Body of pancreas (tissue), 4 donors: ENCODE data around the gene WDR55. TPM values are rescaled to one million over a fixed set of nuclear protein-coding genes. Genes with fewer than 3 reads are reported as not detected.
A peak's percentile ranks its signal among the peaks of the same experiment; 100 is the strongest.
"Not testable (repeated sequence)": the region's sequence is repeated elsewhere in the genome, so short reads cannot be mapped to it uniquely, and the experiment has no call there.

Experiments used
- ATAC-seq: fragments of 150-250 bp; one replicate; pipeline ENCODE4 v1.9.1; 2016
- DNase-seq, 4 donors: peaks; one replicate each; pipeline ENCODE4 v3.0.0-alpha.2; 2019
- H3K27ac ChIP-seq, 4 donors: fragments of 200-600 bp; sonication (generic); 1 replicate in 3 of 4; 2 replicates in 1 of 4; pipeline versions ENCODE4 v1.5.1 to v1.6.1; 2016 to 2019; ENCODE audit warnings: mild to moderate bottlenecking in 1 of 4, mixed read lengths in 1 of 4, moderate library complexity in 1 of 4
- H3K27me3 ChIP-seq, 2 donors: fragments of 200-600 bp; sonication (generic); one replicate each; pipeline ENCODE4 v1.6.0; 2016; ENCODE audit warnings: mild to moderate bottlenecking in 1 of 2
- H3K36me3 ChIP-seq, 2 donors: fragments of 200-600 bp; sonication (generic); replicated peaks in 1 of 2; 2 replicates each; pipeline ENCODE4 v1.5.1; 2016; ENCODE audit warnings: low read depth in 2 of 2; ENCODE audit not compliant: insufficient read depth in 1 of 2
- H3K4me1 ChIP-seq: fragments of 200-600 bp; sonication (generic); one replicate; pipeline ENCODE4 v1.6.0; 2016
- H3K4me3 ChIP-seq, 2 donors: fragments of 200-600 bp; sonication (generic); 1 replicate in 1 of 2; 2 replicates in 1 of 2; pipeline ENCODE4 v1.5.1; 2016 to 2019
- H3K9me3 ChIP-seq, 3 donors: fragments of 200-600 bp; sonication (generic); 1 replicate in 2 of 3; 2 replicates in 1 of 3; pipeline ENCODE4 v1.5.1; 2016
- POLR2A ChIP-seq, 3 donors: fragments of 450-650 bp; IDR thresholded peaks; one replicate each; pipeline ENCODE4 v1.6.1; 2016; ENCODE audit warnings: antibody characterized with exemption in 3 of 3, mild to moderate bottlenecking in 2 of 3
- WGBS, 2 donors: methylation state at CpG; one replicate each; pipeline ENCODE4 v1.1.5; 2017; 5-methylcytosine and 5-hydroxymethylcytosine counted together
- intact Hi-C: fragments of 100-400 bp; cut with DNase I; formaldehyde crosslinking; loops from one replicate; pipeline ENCODE4 v1.15.1; 2023
- microRNA-seq, 2 donors: library from miRNA; unstranded; fragments of <30 nt; microRNA quantifications; one replicate each; pipeline ENCODE4, GENCODE V29; 2016; ENCODE audit warnings: borderline number of aligned reads in 2 of 2, borderline replicate concordance in 2 of 2
- small RNA-seq: library from RNA; depleted of rRNA; stranded (forward); fragments of <200 nt; gene quantifications from one replicate; pipeline ENCODE3, GENCODE V24; 2016
- total RNA-seq, 2 donors: library from RNA; depleted of rRNA; stranded (reverse); fragments of >200 nt; gene quantifications; one replicate each; pipeline ENCODE4 v1.1.0, GENCODE V29; 2016
- TF ChIP-seq, protein P1 (sequence below), 7 experiments: fragments of 450-650 bp in 4 of 7; fragments of 200-600 bp in 3 of 7; sonication (generic) in 3 of 7; IDR thresholded peaks; one replicate each; pipeline ENCODE4 v1.5.1; 2016 to 2019; ENCODE audit warnings: antibody characterized with exemption in 7 of 7

The WDR55 gene
- total RNA-seq, 2 donors from 2014 or later: 14.5 to 16.1 TPM

DNA sequence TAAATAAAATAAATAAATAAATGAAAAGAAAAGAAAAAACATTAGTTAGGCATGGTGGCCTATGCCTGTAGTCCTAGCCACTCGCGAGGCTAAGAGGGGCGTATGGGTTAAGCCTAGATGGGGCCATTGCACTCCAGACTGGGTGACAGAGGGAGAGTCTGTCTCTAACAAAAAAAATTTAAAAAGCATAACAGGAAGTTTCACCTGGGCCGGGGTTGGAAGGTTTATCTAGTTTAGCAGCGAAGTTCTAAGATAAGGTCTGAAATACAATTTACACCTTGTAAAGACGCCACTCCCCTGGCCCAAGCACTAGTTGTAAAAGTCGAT lies 53.5 kb downstream of the WDR55 start:
- DNase-seq: no peak
- Histone ChIP-seq H3K36me3 (no peaks in the 10 kb centered on the region), H3K27ac (peak overlapping the region; percentile 2 to 68 (median 54)), H3K4me3 (no peak overlapping the region), H3K27me3 (no peaks in the 10 kb centered on the region), H3K4me1 (no peaks in the 10 kb centered on the region), H3K9me3 (no peaks in the 10 kb centered on the region)
- no peak for TF ChIP-seq POLR2A (IDR thresholded peaks at IDR 0.05)
- TF ChIP-seq, protein P1, sequence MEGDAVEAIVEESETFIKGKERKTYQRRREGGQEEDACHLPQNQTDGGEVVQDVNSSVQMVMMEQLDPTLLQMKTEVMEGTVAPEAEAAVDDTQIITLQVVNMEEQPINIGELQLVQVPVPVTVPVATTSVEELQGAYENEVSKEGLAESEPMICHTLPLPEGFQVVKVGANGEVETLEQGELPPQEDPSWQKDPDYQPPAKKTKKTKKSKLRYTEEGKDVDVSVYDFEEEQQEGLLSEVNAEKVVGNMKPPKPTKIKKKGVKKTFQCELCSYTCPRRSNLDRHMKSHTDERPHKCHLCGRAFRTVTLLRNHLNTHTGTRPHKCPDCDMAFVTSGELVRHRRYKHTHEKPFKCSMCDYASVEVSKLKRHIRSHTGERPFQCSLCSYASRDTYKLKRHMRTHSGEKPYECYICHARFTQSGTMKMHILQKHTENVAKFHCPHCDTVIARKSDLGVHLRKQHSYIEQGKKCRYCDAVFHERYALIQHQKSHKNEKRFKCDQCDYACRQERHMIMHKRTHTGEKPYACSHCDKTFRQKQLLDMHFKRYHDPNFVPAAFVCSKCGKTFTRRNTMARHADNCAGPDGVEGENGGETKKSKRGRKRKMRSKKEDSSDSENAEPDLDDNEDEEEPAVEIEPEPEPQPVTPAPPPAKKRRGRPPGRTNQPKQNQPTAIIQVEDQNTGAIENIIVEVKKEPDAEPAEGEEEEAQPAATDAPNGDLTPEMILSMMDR (IDR thresholded peaks at IDR 0.05): no peak
- ATAC-seq: no peak
- WGBS, 2 donors: 38 to 51% methylated on average over 7 of the region's 7 CpGs
- intact Hi-C loops: no loop called here

DNA sequence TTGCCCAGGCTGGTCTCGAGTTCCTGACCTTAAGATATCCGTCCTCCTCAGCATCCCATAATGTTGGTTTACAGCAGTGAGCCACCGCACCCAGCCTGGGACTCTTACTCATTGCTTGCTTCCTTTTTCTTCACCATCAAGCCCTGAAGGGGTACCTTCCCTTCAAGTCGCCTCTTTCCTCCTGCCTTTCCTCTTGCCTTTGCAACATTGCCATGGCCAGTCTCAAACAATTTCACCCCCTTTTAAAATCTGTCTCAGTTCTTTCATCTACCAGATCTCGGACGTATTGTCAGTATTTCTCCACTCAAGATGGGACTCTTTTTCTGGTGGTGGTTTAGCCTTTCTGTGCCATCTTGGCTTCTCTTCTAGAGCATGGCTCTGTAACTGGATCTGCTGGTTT lies 56.0 kb downstream of the WDR55 start:
- ATAC-seq, H3K36me3 ChIP-seq: not testable (repeated sequence)

DNA sequence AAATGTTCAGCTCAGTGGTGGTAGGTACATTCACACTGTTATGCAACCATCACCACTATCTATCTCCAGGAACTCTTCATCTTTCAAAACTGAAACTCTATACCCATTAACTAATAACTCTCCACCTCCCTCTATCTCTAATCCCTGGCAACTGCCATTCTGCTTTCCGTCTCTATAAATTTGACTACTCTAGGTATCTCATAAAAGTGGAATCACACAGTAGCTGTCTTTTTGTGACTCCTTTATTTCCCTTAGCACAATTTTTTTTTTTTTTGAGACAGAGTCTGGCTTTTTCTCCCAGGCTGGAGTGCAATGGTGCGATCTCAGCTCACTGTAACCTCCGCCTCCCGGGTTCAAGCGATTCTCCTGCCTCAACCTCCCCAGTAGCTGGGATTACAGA lies 56.7 kb downstream of the WDR55 start:
- ATAC-seq, H3K4me1 ChIP-seq, H3K36me3 ChIP-seq, H3K27me3 ChIP-seq, H3K9me3 ChIP-seq, H3K27ac ChIP-seq, DNase-seq, H3K4me3 ChIP-seq: not testable (repeated sequence)
- intact Hi-C loops: loop anchor here (10.0 kb wide), 1 partner anchor 347 kb away; no protein-coding TSS in a partner anchor
- 46 to 68% methylated on average over 5 of the region's 5 CpGs for WGBS, 2 donors

More for the DNA sequence above, 56.0 kb downstream of the WDR55 start:
- H3K4me3 ChIP-seq, H3K9me3 ChIP-seq, DNase-seq, H3K27me3 ChIP-seq, H3K27ac ChIP-seq, H3K4me1 ChIP-seq: not testable (repeated sequence)
- WGBS, 2 donors: 43 to 54% methylated on average over 6 of the region's 6 CpGs
- intact Hi-C loops: loop anchor here (10.0 kb wide), 1 partner anchor 346 kb away; no protein-coding TSS in a partner anchor

Small RNA genes lying within 50 kb of the gene (microRNA-seq; reads per million reads assigned to microRNA genes)
- 0 to 0.90 reads per million in 2 donors for gene MIR3655

Small RNA genes lying within 50 kb of the gene (small RNA-seq; reads per million reads assigned to genes)
- 27.8 reads per million, percentile 94 among the genes with 10 or more reads in this experiment for gene VTRNA1-1
- 4.3 reads per million, percentile 85 among the genes with 10 or more reads in this experiment for gene VTRNA1-2

Other genes with a start within 250 kb of the WDR55 start
- gene EIF4EBP3, start 117.2 kb upstream of the WDR55 start, total RNA-seq: 1 to 10 TPM in 1 of 2 donors, not detected in 1; 7.3 TPM
- gene SRA1, start 107.4 kb upstream of the WDR55 start, total RNA-seq: 10 to 100 TPM; 10.9 to 12.5 TPM
- gene APBB3, start 100.3 kb upstream of the WDR55 start, total RNA-seq: 10 to 100 TPM; 27.0 to 28.3 TPM
- gene SLC35A4, start 100.1 kb upstream of the WDR55 start, total RNA-seq: 10 to 100 TPM; 18.5 to 39.4 TPM
- 10 to 100 TPM; 19.2 to 62.6 TPM for gene CD14, start 31.7 kb upstream of the WDR55 start, total RNA-seq
- gene TMCO6, start 25.5 kb upstream of the WDR55 start, total RNA-seq: 10 to 100 TPM; 14.5 to 58.7 TPM
- 10 to 100 TPM; 36.6 to 46.1 TPM for gene NDUFA2, start 17.3 kb upstream of the WDR55 start, total RNA-seq
- gene IK, start 17.1 kb upstream of the WDR55 start, total RNA-seq: 100 to 1,000 TPM in 1 of 2 donors, 10 to 100 TPM in 1; 62.6 to 134 TPM
- 1 to 10 TPM; 1.8 to 2.6 TPM for gene DND1, start 8.7 kb downstream of the WDR55 start, total RNA-seq
- 10 to 100 TPM; 46.2 to 52.4 TPM for gene HARS1, start 26.5 kb downstream of the WDR55 start, total RNA-seq
- gene HARS2, start 26.6 kb downstream of the WDR55 start, total RNA-seq: 10 to 100 TPM; 13.7 to 23.7 TPM
- 10 to 100 TPM; 16.1 to 27.0 TPM for gene ZMAT2, start 35.5 kb downstream of the WDR55 start, total RNA-seq
- gene PCDHA1, start 121.2 kb downstream of the WDR55 start, total RNA-seq: not detected
- 1 to 10 TPM in 1 of 2 donors, under 1 TPM in 1; 0.26 to 1.3 TPM for gene PCDHA2, start 129.9 kb downstream of the WDR55 start, total RNA-seq
- gene PCDHA3, start 136.2 kb downstream of the WDR55 start, total RNA-seq: 1 to 10 TPM in 1 of 2 donors, under 1 TPM in 1; 0.99 to 1.0 TPM
- 1 to 10 TPM; 2.0 to 3.1 TPM for gene PCDHA4, start 142.2 kb downstream of the WDR55 start, total RNA-seq
- gene PCDHA5, start 156.7 kb downstream of the WDR55 start, total RNA-seq: 1 to 10 TPM; 2.3 to 4.0 TPM
- 1 to 10 TPM; 3.4 to 5.9 TPM for gene PCDHA6, start 163.1 kb downstream of the WDR55 start, total RNA-seq
- gene PCDHA7, start 169.4 kb downstream of the WDR55 start, total RNA-seq: 1 to 10 TPM; 1.3 to 3.3 TPM
- gene PCDHA8, start 176.3 kb downstream of the WDR55 start, total RNA-seq: 1 to 10 TPM; 2.1 to 4.6 TPM
- gene PCDHA9, start 183.5 kb downstream of the WDR55 start, total RNA-seq: 1 to 10 TPM; 1.3 to 3.3 TPM
- gene PCDHA10, start 191.0 kb downstream of the WDR55 start, total RNA-seq: 1 to 10 TPM; 3.1 to 6.6 TPM
- 1 to 10 TPM; 3.6 to 4.9 TPM for gene PCDHA11, start 204.1 kb downstream of the WDR55 start, total RNA-seq
- gene PCDHA12, start 210.4 kb downstream of the WDR55 start, total RNA-seq: 1 to 10 TPM; 3.6 to 3.9 TPM
- gene PCDHA13, start 217.2 kb downstream of the WDR55 start, total RNA-seq: 1 to 10 TPM; 2.3 to 7.6 TPM